ENCODE data around the gene RNF111. TPM values are rescaled to one million over a fixed set of nuclear protein-coding genes. Genes with fewer than 3 reads are reported as not detected.

RNF111 gene
- polyA plus RNA-seq, 2 of the 4 experiments (the other 2 are of a cell fraction), result 25.0 to 42.7 TPM

GRCh38 chr15:58951388-58952007, 36.0 kb upstream of the RNF111 start (continued):
- no peak for TF ChIP-seq HMGXB4 (CRISPR knock-in tag; IDR thresholded peaks at IDR 0.05; ENCODE audit: borderline replicate concordance)
- no peak for TF ChIP-seq HOXB5 (CRISPR knock-in tag; IDR thresholded peaks at IDR 0.05)

- ATAC-seq, result no peak
- H3K4me3 ChIP-seq, result no peak overlapping the region
- peak; percentile 73 for FAIRE-seq
- ChIA-PET POLR2A (interaction anchor here (1.0 kb wide), 1 partner anchor 19 kb away, joined by 4 read pairs; the partner anchor contains the start of gene SLTM), CTCF (interaction anchor here (1.2 to 1.5 kb wide), 4 partner anchors 13 to 576 kb away, joined by 3 to 5 read pairs (median 4); no protein-coding TSS in a partner anchor)
- H3K4me1 ChIP-seq, result peaks cover 12% of the 10 kb centered on the region; the same call in 2 of the 3 replicates
- DNase-seq (ENCODE audit: low read depth in 1 of 2, low spot score in 1 of 2), result no peak
- TF ChIP-seq MAFK (IDR thresholded peaks at IDR 0.05; ENCODE audit: partially characterized antibody), result peak; percentile 48
- no peak for TF ChIP-seq HES2 (IDR thresholded peaks at IDR 0.05)
- peak overlapping the region in 1 of 2 experiments; percentile 59; a peak in 3 of 6 replicates for H3K27ac ChIP-seq
- H3K4me2 ChIP-seq, result peak overlapping the region; percentile 0; the same call in 2 of the 3 replicates
- no peaks in the 10 kb centered on the region for H3K9me3 ChIP-seq
Observed at GRCh38 chr15:58952751-58953150, 34.7 kb upstream of the RNF111 start.

GRCh38 chr15:58957101-58957973, 30.1 kb upstream of the RNF111 start:
- ATAC-seq (peak; percentile 97 to 99), DNase-seq (ENCODE audit: low read depth in 1 of 2, low spot score in 1 of 2) (peak; percentile 85 to 88), FAIRE-seq (peak; percentile 80)
- WGBS (ENCODE audit: missing lambda C conversion rate), result 18% methylated on average over 8 of the region's 8 CpGs
- peaks cover 12% of the 10 kb centered on the region; the same call in 2 of the 3 replicates for H3K4me1 ChIP-seq
- CTCF ChIA-PET, result interaction anchor here (0.6 to 4.0 kb wide), 50 partner anchors 9 to 730 kb away, joined by 3 to 24 read pairs (median 4); no protein-coding TSS in a partner anchor
- H3K9me3 ChIP-seq, result no peaks in the 10 kb centered on the region
- peak overlapping the region; percentile 67 for H3K4me2 ChIP-seq
- no peak overlapping the region for H3K4me3 ChIP-seq
- POLR2A ChIA-PET, result interaction anchor here (1.1 kb wide), 1 partner anchor 700 kb away, joined by 3 read pairs; the partner anchor contains the start of gene GTF2A2
- no peak overlapping the region for H3K27ac ChIP-seq
- TF ChIP-seq BCL3 (IDR thresholded peaks at IDR 0.05) (no peak), ESRRA (IDR thresholded peaks at IDR 0.05; ENCODE audit: borderline replicate concordance, low read length) (0 out of 2 replicates have a peak, but pooled peaks have one; percentile 3), NFE2L2 (conservative IDR thresholded peaks at IDR 0.05; ENCODE audit: low read length) (no peak), TFCP2L1 (CRISPR knock-in tag; IDR thresholded peaks at IDR 0.05) (no peak), ZC3H11A (IDR thresholded peaks at IDR 0.05) (no peak), GATA3 (IDR thresholded peaks at IDR 0.05; ENCODE audit: borderline replicate concordance) (no peak), SMC3 (IDR thresholded peaks at IDR 0.05) (peak; percentile 73), E2F6 (IDR thresholded peaks at IDR 0.05; ENCODE audit: borderline replicate concordance, low read depth) (no peak), CHD4 (IDR thresholded peaks at IDR 0.05; ENCODE audit: borderline replicate concordance) (no peak), JUNB (IDR thresholded peaks at IDR 0.05) (no peak), ZSCAN20 (CRISPR knock-in tag; IDR thresholded peaks at IDR 0.05) (no peak), RCOR1 (IDR thresholded peaks at IDR 0.05; ENCODE audit: low read depth, low read length) (no peak), CTCF (IDR thresholded peaks at IDR 0.05) (peak; percentile 93), JUN (IDR thresholded peaks at IDR 0.05) (no peak), REST (IDR thresholded peaks at IDR 0.05) (no peak), ZFP36 (IDR thresholded peaks at IDR 0.05; ENCODE audit: borderline replicate concordance, partially characterized antibody) (no peak), SREBF2 (IDR thresholded peaks at IDR 0.05) (no peak), PHF8 (IDR thresholded peaks at IDR 0.05; ENCODE audit: borderline replicate concordance, low read depth) (no peak), RNF2 (IDR thresholded peaks at IDR 0.05; ENCODE audit: borderline replicate concordance, low read depth) (no peak)
